GM12873 (cell line): ENCODE data around the gene PTMA.

ENCODE experiments used
- CTCF ChIP-seq: IDR thresholded peaks from 2 replicates; pipeline ENCODE4 v1.5.1; 2012; ENCODE audit warnings: low read depth, mild to moderate bottlenecking, moderate library complexity, low read length, control low read depth; ENCODE audit not compliant: insufficient read depth; ENCODE audit errors: missing control alignments

The PTMA gene

GRCh38 chr2:231752061-231752460 is 43.7 kb downstream of the PTMA start:
- TF ChIP-seq CTCF: no peak

- no peak for TF ChIP-seq CTCF
Measured at GRCh38 chr2:231761735-231762134, 53.4 kb downstream of the PTMA start.
